Cortex of kidney (tissue), 1 donor: ENCODE results near the gene PRKN.

Experiments used
- DNase-seq: peaks from one replicate; lab custom pipeline; 2025; lab: John Stamatoyannopoulos, UW

Gene PRKN

GRCh38 chr6:162055365-162055764 lies 672.2 kb downstream of the PRKN start:
- DNase-seq: no peak

GRCh38 chr6:162053084-162053483 lies 674.5 kb downstream of the PRKN start:
- no peak for DNase-seq

GRCh38 chr6:162050579-162050978 lies 677.0 kb downstream of the PRKN start:
- DNase-seq: no peak

GRCh38 chr6:162046324-162046723 lies 681.2 kb downstream of the PRKN start:
- no peak for DNase-seq

- no peak for DNase-seq
These were observed 694.9 kb downstream of the PRKN start for GRCh38 chr6:162032620-162033019.

GRCh38 chr6:162029873-162030576 lies 697.5 kb downstream of the PRKN start:
- DNase-seq: no peak

GRCh38 chr6:162026843-162027242 lies 700.7 kb downstream of the PRKN start:
- DNase-seq: no peak

GRCh38 chr6:162026031-162026430 lies 701.5 kb downstream of the PRKN start:
- DNase-seq: no peak

- no peak for DNase-seq
These were observed 708.2 kb downstream of the PRKN start for GRCh38 chr6:162019349-162019748.

- DNase-seq: no peak
These were observed 710.0 kb downstream of the PRKN start for GRCh38 chr6:162017536-162017935.

GRCh38 chr6:162014069-162014811 lies 713.3 kb downstream of the PRKN start:
- DNase-seq: no peak

GRCh38 chr6:162005372-162005771 lies 722.2 kb downstream of the PRKN start:
- DNase-seq: no peak

- DNase-seq: no peak
These were observed 730.8 kb downstream of the PRKN start for GRCh38 chr6:161996783-161997182.

GRCh38 chr6:161985876-161986423 lies 741.6 kb downstream of the PRKN start:
- DNase-seq: no peak

- no peak for DNase-seq
These were observed 742.9 kb downstream of the PRKN start for GRCh38 chr6:161984713-161985112.

GRCh38 chr6:161976553-161976952 lies 751.0 kb downstream of the PRKN start:
- DNase-seq: no peak

- DNase-seq: no peak
These were observed 754.5 kb downstream of the PRKN start for GRCh38 chr6:161973064-161973463.

GRCh38 chr6:161971043-161971442 lies 756.5 kb downstream of the PRKN start:
- no peak for DNase-seq

- DNase-seq: no peak
These were observed 763.8 kb downstream of the PRKN start for GRCh38 chr6:161963634-161964234.

- no peak for DNase-seq
These were observed 764.4 kb downstream of the PRKN start for GRCh38 chr6:161963181-161963580.

GRCh38 chr6:161961796-161962195 lies 765.8 kb downstream of the PRKN start:
- DNase-seq: no peak

- DNase-seq: no peak
These were observed 766.5 kb downstream of the PRKN start for GRCh38 chr6:161961046-161961445.

GRCh38 chr6:161959072-161959471 lies 768.5 kb downstream of the PRKN start:
- no peak for DNase-seq
